GM23338 (cell line): ENCODE results near the gene PRKACA. TPM values are rescaled to one million over a fixed set of nuclear protein-coding genes. Genes with fewer than 3 reads are reported as not detected.

Source experiments
- ATAC-seq: fragments of 200-7000 bp; cut with Tn5 transposase; 3 replicates; pipeline ENCODE4 v1.9.1; 2020
- DNase-seq: peaks from one replicate; pipeline ENCODE4 v3.0.0-alpha.2; 2015; ENCODE audit warnings: low spot score
- H2AFZ ChIP-seq: fragments of 200-600 bp; sonication (generic); 2 replicates; pipeline ENCODE4 v1.8.0; 2016; ENCODE audit warnings: antibody characterized with exemption, mild to moderate bottlenecking, moderate library complexity
- H3F3A ChIP-seq: fragments of 200-600 bp; sonication (generic); replicated peaks from 2 replicates; pipeline ENCODE4 v1.8.0; 2017; ENCODE audit warnings: antibody characterized with exemption, mixed run types, low read depth
- H3K27ac ChIP-seq: fragments of 200-600 bp; sonication (generic); 2 replicates; pipeline ENCODE4 v1.6.1; 2016; ENCODE audit warnings: low read depth
- H3K27me3 ChIP-seq: fragments of 200-600 bp; sonication (generic); 2 replicates; pipeline ENCODE4 v1.8.0; 2016; ENCODE audit warnings: mild to moderate bottlenecking, mixed run types, moderate library complexity; ENCODE audit not compliant: insufficient read depth
- H3K36me3 ChIP-seq: fragments of 200-600 bp; sonication (generic); 2 replicates; pipeline ENCODE4 v1.8.0; 2016; ENCODE audit warnings: mild to moderate bottlenecking; ENCODE audit not compliant: insufficient read depth
- H3K4me1 ChIP-seq: fragments of 200-600 bp; sonication (generic); 2 replicates; pipeline ENCODE4 v1.8.0; 2016; ENCODE audit warnings: mild to moderate bottlenecking, moderate library complexity; ENCODE audit not compliant: insufficient read depth
- H3K4me2 ChIP-seq: fragments of 200-600 bp; sonication (generic); 2 replicates; pipeline ENCODE4 v1.7.1; 2017; ENCODE audit warnings: mixed run types
- H3K4me3 ChIP-seq: fragments of 200-600 bp; sonication (generic); 2 replicates; pipeline ENCODE4 v1.6.1; 2016; ENCODE audit warnings: mixed run types
- H3K79me2 ChIP-seq: fragments of 200-600 bp; sonication (generic); replicated peaks from 2 replicates; pipeline ENCODE4 v1.8.0; 2017; ENCODE audit warnings: mild to moderate bottlenecking; ENCODE audit not compliant: insufficient read depth
- H3K9me2 ChIP-seq: fragments of 200-600 bp; sonication (generic); 2 replicates; pipeline ENCODE4 v1.8.0; 2017; ENCODE audit not compliant: insufficient read depth
- H4K20me1 ChIP-seq: fragments of 200-600 bp; sonication (generic); replicated peaks from 2 replicates; pipeline ENCODE4 v1.8.0; 2017; ENCODE audit warnings: mild to moderate bottlenecking; ENCODE audit not compliant: insufficient read depth
- H3K27ac Mint-ChIP-seq: 2 replicates; pipeline ENCODE4 v1.8.0; 2020; ENCODE audit warnings: inconsistent platforms, mild to moderate bottlenecking, moderate library complexity, mixed read lengths
- H3K27me3 Mint-ChIP-seq: 3 replicates; pipeline ENCODE4 v1.8.0; 2022; ENCODE audit warnings: low read depth, mild to moderate bottlenecking, moderate library complexity, mixed read lengths, inconsistent platforms; ENCODE audit not compliant: insufficient read depth, poor library complexity
- H3K36me3 Mint-ChIP-seq: 3 replicates; pipeline ENCODE4 v1.8.0; 2021; ENCODE audit warnings: low read depth, mild to moderate bottlenecking, inconsistent platforms, moderate library complexity, mixed read lengths
- H3K4me1 Mint-ChIP-seq: 3 replicates; pipeline ENCODE4 v1.8.0; 2020; ENCODE audit warnings: mild to moderate bottlenecking, inconsistent platforms, mixed read lengths
- H3K4me3 Mint-ChIP-seq: 3 replicates; pipeline ENCODE4 v1.8.0; 2021; ENCODE audit warnings: moderate library complexity, mild to moderate bottlenecking, inconsistent platforms, mixed read lengths
- H3K9me3 Mint-ChIP-seq: 3 replicates; pipeline ENCODE4 v1.8.0; 2020; ENCODE audit warnings: moderate library complexity, mild to moderate bottlenecking, inconsistent platforms, mixed read lengths
- CREB1 ChIP-seq: fragments of 250-450 bp; sonication (Bioruptor Pico); IDR thresholded peaks from 2 replicates; pipeline ENCODE4 v1.5.0; 2020; ENCODE audit warnings: low read depth, mild to moderate bottlenecking, moderate library complexity
- CTCF ChIP-seq, 2 experiments: fragments of 200-600 bp in 1 of 2; sonication (generic) in 1 of 2; conservative IDR thresholded peaks; 2 replicates each; pipeline versions ENCODE4 v1.5.1 to v1.6.1; 2016 to 2017; ENCODE audit warnings: antibody characterized with exemption in 2 of 2, low read depth in 2 of 2, mild to moderate bottlenecking in 2 of 2, moderate library complexity in 1 of 2
- ETS1 ChIP-seq: IDR thresholded peaks from 2 replicates; pipeline ENCODE4 v1.6.1; 2016; ENCODE audit warnings: antibody characterized with exemption
- EZH2 ChIP-seq: fragments of 200-600 bp; sonication (generic); IDR thresholded peaks from one replicate; pipeline ENCODE4 v1.8.0; 2017; ENCODE audit warnings: antibody characterized with exemption, mild to moderate bottlenecking, low read depth; ENCODE audit not compliant: unreplicated experiment
- EZH2phosphoT487 ChIP-seq: fragments of 200-600 bp; sonication (generic); IDR thresholded peaks from one replicate; pipeline ENCODE4 v1.8.1; 2018; ENCODE audit warnings: antibody characterized with exemption; ENCODE audit not compliant: unreplicated experiment
- JUNB ChIP-seq: IDR thresholded peaks from one replicate; pipeline ENCODE4 v1.6.1; 2016; ENCODE audit warnings: antibody characterized with exemption; ENCODE audit not compliant: unreplicated experiment
- NANOG ChIP-seq: IDR thresholded peaks from 2 replicates; pipeline ENCODE4 v1.6.1; 2016; ENCODE audit warnings: antibody characterized with exemption, borderline replicate concordance
- POLR2AphosphoS5 ChIP-seq: IDR thresholded peaks from 2 replicates; pipeline ENCODE4 v1.6.1; 2016; ENCODE audit warnings: antibody characterized with exemption, low read depth
- REST ChIP-seq: IDR thresholded peaks from one replicate; pipeline ENCODE4 v1.6.1; 2018; ENCODE audit warnings: antibody characterized with exemption; ENCODE audit not compliant: unreplicated experiment
- STAT1 ChIP-seq: IDR thresholded peaks from one replicate; pipeline ENCODE4 v1.6.1; 2016; ENCODE audit warnings: antibody characterized with exemption; ENCODE audit not compliant: unreplicated experiment
- ZNF114 ChIP-seq: fragments of 250-450 bp; sonication (Bioruptor Pico); IDR thresholded peaks from 2 replicates; pipeline ENCODE4 v1.5.0; 2020; ENCODE audit warnings: mild to moderate bottlenecking, moderate library complexity
- ZNF331 ChIP-seq: fragments of 250-450 bp; sonication (Bioruptor Pico); IDR thresholded peaks from 2 replicates; pipeline ENCODE4 v1.5.0; 2020; ENCODE audit warnings: low read depth, mild to moderate bottlenecking, moderate library complexity
- polyA plus RNA-seq: library from polyadenylated mRNA; unstranded; fragments of >200 nt; fragmentation: Nextera tagmentation; extraction: Ambion mirVana; gene quantifications from 2 replicates; pipeline ENCODE4 v1.2.1, GENCODE V29; 2016
- total RNA-seq: library from RNA; depleted of rRNA; stranded (reverse); fragments of >200 nt; shearing (Covaris generic); gene quantifications from 2 replicates; pipeline ENCODE4 v1.2.3, GENCODE V29; 2014
- TF ChIP-seq, protein P1 (sequence below): fragments of 250-450 bp; sonication (Bioruptor Pico); IDR thresholded peaks from 2 replicates; pipeline ENCODE4 v1.5.0; 2020; ENCODE audit warnings: mild to moderate bottlenecking, moderate library complexity

The PRKACA gene
- total and polyA plus RNA-seq, 2 experiments from 2014 or later, result 13.0 to 31.3 TPM

- Histone ChIP-seq H3K36me3 (no peaks in the 10 kb centered on the region), H3K27me3 (no peaks in the 10 kb centered on the region), H3K27ac (no peak overlapping the region), H3F3A (peaks cover 23% of the 10 kb centered on the region), H3K4me2 (no peak overlapping the region), H3K79me2 (peaks cover 17% of the 10 kb centered on the region), H3K4me1 (peaks cover 51% of the 10 kb centered on the region), H4K20me1 (peaks cover 11% of the 10 kb centered on the region), H3K9me2 (no peaks in the 10 kb centered on the region), H3K4me3 (no peak overlapping the region), H2AFZ (no peak overlapping the region)
- H3K4me1 Mint-ChIP-seq, result peaks cover 46% of the 10 kb centered on the region
- peaks cover 3% of the 10 kb centered on the region; the same call in 1 of the 3 replicates for H3K36me3 Mint-ChIP-seq
- H3K27ac Mint-ChIP-seq, result no peak overlapping the region
- ATAC-seq, result no peak
- no peak for DNase-seq
- TF ChIP-seq JUNB, result no peak
- TF ChIP-seq POLR2AphosphoS5, result no peak
- no peak for TF ChIP-seq STAT1
- no peak for TF ChIP-seq ETS1
- no peak for TF ChIP-seq EZH2
- no peak for TF ChIP-seq CTCF (conservative IDR thresholded peaks at IDR 0.05; ENCODE audit: low read depth in 2 of 2)
- TF ChIP-seq ZNF331 (CRISPR knock-in tag), result no peak
- no peak for TF ChIP-seq REST
- TF ChIP-seq ZNF114 (CRISPR knock-in tag), result no peak
- no peak for TF ChIP-seq CREB1 (CRISPR knock-in tag)
- TF ChIP-seq, protein P1, sequence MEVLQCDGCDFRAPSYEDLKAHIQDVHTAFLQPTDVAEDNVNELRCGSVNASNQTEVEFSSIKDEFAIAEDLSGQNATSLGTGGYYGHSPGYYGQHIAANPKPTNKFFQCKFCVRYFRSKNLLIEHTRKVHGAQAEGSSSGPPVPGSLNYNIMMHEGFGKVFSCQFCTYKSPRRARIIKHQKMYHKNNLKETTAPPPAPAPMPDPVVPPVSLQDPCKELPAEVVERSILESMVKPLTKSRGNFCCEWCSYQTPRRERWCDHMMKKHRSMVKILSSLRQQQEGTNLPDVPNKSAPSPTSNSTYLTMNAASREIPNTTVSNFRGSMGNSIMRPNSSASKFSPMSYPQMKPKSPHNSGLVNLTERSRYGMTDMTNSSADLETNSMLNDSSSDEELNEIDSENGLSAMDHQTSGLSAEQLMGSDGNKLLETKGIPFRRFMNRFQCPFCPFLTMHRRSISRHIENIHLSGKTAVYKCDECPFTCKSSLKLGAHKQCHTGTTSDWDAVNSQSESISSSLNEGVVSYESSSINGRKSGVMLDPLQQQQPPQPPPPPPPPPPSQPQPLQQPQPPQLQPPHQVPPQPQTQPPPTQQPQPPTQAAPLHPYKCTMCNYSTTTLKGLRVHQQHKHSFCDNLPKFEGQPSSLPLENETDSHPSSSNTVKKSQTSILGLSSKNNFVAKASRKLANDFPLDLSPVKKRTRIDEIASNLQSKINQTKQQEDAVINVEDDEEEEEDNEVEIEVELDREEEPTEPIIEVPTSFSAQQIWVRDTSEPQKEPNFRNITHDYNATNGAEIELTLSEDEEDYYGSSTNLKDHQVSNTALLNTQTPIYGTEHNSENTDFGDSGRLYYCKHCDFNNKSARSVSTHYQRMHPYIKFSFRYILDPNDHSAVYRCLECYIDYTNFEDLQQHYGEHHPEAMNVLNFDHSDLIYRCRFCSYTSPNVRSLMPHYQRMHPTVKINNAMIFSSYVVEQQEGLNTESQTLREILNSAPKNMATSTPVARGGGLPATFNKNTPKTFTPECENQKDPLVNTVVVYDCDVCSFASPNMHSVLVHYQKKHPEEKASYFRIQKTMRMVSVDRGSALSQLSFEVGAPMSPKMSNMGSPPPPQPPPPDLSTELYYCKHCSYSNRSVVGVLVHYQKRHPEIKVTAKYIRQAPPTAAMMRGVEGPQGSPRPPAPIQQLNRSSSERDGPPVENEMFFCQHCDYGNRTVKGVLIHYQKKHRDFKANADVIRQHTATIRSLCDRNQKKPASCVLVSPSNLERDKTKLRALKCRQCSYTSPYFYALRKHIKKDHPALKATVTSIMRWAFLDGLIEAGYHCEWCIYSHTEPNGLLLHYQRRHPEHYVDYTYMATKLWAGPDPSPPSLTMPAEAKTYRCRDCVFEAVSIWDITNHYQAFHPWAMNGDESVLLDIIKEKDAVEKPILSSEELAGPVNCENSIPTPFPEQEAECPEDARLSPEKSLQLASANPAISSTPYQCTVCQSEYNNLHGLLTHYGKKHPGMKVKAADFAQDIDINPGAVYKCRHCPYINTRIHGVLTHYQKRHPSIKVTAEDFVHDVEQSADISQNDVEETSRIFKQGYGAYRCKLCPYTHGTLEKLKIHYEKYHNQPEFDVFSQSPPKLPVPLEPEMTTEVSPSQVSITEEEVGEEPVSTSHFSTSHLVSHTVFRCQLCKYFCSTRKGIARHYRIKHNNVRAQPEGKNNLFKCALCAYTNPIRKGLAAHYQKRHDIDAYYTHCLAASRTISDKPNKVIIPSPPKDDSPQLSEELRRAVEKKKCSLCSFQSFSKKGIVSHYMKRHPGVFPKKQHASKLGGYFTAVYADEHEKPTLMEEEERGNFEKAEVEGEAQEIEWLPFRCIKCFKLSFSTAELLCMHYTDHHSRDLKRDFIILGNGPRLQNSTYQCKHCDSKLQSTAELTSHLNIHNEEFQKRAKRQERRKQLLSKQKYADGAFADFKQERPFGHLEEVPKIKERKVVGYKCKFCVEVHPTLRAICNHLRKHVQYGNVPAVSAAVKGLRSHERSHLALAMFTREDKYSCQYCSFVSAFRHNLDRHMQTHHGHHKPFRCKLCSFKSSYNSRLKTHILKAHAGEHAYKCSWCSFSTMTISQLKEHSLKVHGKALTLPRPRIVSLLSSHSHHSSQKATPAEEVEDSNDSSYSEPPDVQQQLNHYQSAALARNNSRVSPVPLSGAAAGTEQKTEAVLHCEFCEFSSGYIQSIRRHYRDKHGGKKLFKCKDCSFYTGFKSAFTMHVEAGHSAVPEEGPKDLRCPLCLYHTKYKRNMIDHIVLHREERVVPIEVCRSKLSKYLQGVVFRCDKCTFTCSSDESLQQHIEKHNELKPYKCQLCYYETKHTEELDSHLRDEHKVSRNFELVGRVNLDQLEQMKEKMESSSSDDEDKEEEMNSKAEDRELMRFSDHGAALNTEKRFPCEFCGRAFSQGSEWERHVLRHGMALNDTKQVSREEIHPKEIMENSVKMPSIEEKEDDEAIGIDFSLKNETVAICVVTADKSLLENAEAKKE (CRISPR knock-in tag), result no peak
- TF ChIP-seq NANOG, result no peak
- no peak for TF ChIP-seq EZH2phosphoT487
- peaks cover 14% of the 10 kb centered on the region for H3K27me3 Mint-ChIP-seq
- H3K4me3 Mint-ChIP-seq, result no peak overlapping the region
- H3K9me3 Mint-ChIP-seq, result no peaks in the 10 kb centered on the region; the same call in 2 of the 3 replicates
Observed at GRCh38 chr19:14114439-14114838, 3.1 kb downstream of the PRKACA start.
